Suprapubic skin (tissue), 4 donors: ENCODE results near the gene TGFB2. TPM values are rescaled to one million over a fixed set of nuclear protein-coding genes. Genes with fewer than 3 reads are reported as not detected.

Source experiments
- DNase-seq, 2 donors: peaks; one replicate each; pipeline ENCODE4 v3.0.0-alpha.2; 2019; ENCODE audit warnings: low spot score in 2 of 2
- H3K27ac ChIP-seq: fragments of 200-600 bp; sonication (generic); one replicate; pipeline ENCODE4 v1.5.1; 2019
- H3K27me3 ChIP-seq: fragments of 200-600 bp; sonication (generic); one replicate; pipeline ENCODE4 v1.5.1; 2019
- H3K36me3 ChIP-seq: fragments of 200-600 bp; sonication (generic); one replicate; pipeline ENCODE4 v1.5.1; 2019
- H3K4me1 ChIP-seq: fragments of 200-600 bp; sonication (generic); one replicate; pipeline ENCODE4 v1.5.1; 2019
- H3K4me3 ChIP-seq: fragments of 200-600 bp; sonication (generic); one replicate; pipeline ENCODE4 v1.5.1; 2019; ENCODE audit warnings: mild to moderate bottlenecking
- H3K9me3 ChIP-seq: fragments of 200-600 bp; sonication (generic); one replicate; pipeline ENCODE4 v1.5.1; 2019
- EP300 ChIP-seq: sonication (generic); formaldehyde crosslinking; IDR thresholded peaks from one replicate; pipeline ENCODE4 v1.6.1; 2017; ENCODE audit warnings: antibody characterized with exemption
- POLR2A ChIP-seq, 2 donors: fragments of 450-650 bp; IDR thresholded peaks; one replicate each; pipeline ENCODE4 v1.6.1; 2017; ENCODE audit warnings: antibody characterized with exemption in 2 of 2, mild to moderate bottlenecking in 2 of 2, moderate library complexity in 2 of 2
- POLR2AphosphoS5 ChIP-seq, 3 donors: sonication (generic); formaldehyde crosslinking; IDR thresholded peaks; one replicate each; pipeline ENCODE4 v1.6.1; 2017; ENCODE audit warnings: antibody characterized with exemption in 3 of 3
- WGBS: methylation state at CpG from one replicate; pipeline ENCODE4 v1.1.5; 2018; 5-methylcytosine and 5-hydroxymethylcytosine counted together
- total RNA-seq, 4 donors: library from RNA; depleted of rRNA; stranded (reverse); fragments of >200 nt; gene quantifications; one replicate each; pipeline ENCODE4 v1.1.0, GENCODE V29; 2016
- TF ChIP-seq, protein P1 (sequence below), 2 donors: fragments of 200-600 bp in 1 of 2; fragments of 450-650 bp in 1 of 2; sonication (generic) in 1 of 2; IDR thresholded peaks; one replicate each; pipeline ENCODE4 v1.5.1; 2016 to 2019; ENCODE audit warnings: antibody characterized with exemption in 2 of 2, mild to moderate bottlenecking in 1 of 2, moderate library complexity in 1 of 2

Gene TGFB2
- total RNA-seq, 4 donors from 2014 or later, result 0.60 to 3.9 (median 3.0) TPM

DNA sequence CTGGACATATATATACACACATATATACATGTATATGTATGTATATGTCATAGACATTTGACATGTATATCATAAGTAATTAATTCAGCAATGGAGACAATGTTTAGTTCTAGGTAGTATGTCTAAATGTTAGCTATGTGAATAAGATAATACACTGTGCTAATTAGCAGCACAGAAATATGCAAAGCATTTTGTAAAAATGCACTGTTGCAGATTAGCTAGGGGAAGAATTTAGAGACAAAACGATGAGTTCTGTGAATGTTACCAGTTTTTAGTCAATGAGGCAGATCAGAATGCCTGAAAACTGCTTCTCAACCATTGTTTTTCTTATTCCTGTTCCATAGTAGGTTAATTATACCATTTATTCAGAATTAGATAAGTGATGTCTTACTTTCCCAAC, 86.3 kb downstream of the TGFB2 start:
- TF ChIP-seq POLR2A (IDR thresholded peaks at IDR 0.05), result no peak
- TF ChIP-seq POLR2AphosphoS5 (IDR thresholded peaks at IDR 0.05), result no peak
- TF ChIP-seq, protein P1, sequence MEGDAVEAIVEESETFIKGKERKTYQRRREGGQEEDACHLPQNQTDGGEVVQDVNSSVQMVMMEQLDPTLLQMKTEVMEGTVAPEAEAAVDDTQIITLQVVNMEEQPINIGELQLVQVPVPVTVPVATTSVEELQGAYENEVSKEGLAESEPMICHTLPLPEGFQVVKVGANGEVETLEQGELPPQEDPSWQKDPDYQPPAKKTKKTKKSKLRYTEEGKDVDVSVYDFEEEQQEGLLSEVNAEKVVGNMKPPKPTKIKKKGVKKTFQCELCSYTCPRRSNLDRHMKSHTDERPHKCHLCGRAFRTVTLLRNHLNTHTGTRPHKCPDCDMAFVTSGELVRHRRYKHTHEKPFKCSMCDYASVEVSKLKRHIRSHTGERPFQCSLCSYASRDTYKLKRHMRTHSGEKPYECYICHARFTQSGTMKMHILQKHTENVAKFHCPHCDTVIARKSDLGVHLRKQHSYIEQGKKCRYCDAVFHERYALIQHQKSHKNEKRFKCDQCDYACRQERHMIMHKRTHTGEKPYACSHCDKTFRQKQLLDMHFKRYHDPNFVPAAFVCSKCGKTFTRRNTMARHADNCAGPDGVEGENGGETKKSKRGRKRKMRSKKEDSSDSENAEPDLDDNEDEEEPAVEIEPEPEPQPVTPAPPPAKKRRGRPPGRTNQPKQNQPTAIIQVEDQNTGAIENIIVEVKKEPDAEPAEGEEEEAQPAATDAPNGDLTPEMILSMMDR (IDR thresholded peaks at IDR 0.05), result no peak
- TF ChIP-seq EP300, result no peak
- H3K9me3 ChIP-seq, result no peaks in the 10 kb centered on the region
- no peak for DNase-seq
- H3K36me3 ChIP-seq, result no peaks in the 10 kb centered on the region
- WGBS, result 72% methylated on average over 1 of the region's 1 CpG
- no peak overlapping the region for H3K4me3 ChIP-seq
- H3K27me3 ChIP-seq, result no peaks in the 10 kb centered on the region
- no peak overlapping the region for H3K27ac ChIP-seq
- H3K4me1 ChIP-seq, result no peaks in the 10 kb centered on the region

DNA sequence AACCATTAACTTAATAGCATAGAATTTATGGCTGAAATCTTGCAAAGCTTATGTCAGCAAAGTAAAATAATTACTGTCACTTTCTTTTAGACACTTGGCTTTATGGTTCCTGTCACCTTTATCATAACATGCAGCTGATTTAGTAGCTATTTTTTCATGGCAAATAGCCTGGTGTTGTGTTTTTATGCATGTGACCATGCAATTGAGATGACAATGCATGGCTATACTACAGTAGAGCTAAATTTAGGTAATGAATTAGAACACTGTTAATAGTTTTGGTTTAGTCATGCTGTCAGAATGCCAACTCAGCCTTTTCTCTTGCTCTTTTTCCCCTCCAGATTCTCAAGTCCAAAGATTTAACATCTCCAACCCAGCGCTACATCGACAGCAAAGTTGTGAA, 88.6 kb downstream of the TGFB2 start:
- Histone ChIP-seq H3K4me3 (no peak overlapping the region), H3K27me3 (no peaks in the 10 kb centered on the region), H3K9me3 (no peaks in the 10 kb centered on the region), H3K27ac (no peak overlapping the region), H3K36me3 (no peaks in the 10 kb centered on the region), H3K4me1 (no peaks in the 10 kb centered on the region)
- WGBS, result 90% methylated on average over 2 of the region's 2 CpGs
- TF ChIP-seq, protein P1 (IDR thresholded peaks at IDR 0.05), result no peak
- TF ChIP-seq POLR2AphosphoS5 (IDR thresholded peaks at IDR 0.05) (no peak), POLR2A (IDR thresholded peaks at IDR 0.05) (no peak), EP300 (no peak)
- no peak for DNase-seq

DNA sequence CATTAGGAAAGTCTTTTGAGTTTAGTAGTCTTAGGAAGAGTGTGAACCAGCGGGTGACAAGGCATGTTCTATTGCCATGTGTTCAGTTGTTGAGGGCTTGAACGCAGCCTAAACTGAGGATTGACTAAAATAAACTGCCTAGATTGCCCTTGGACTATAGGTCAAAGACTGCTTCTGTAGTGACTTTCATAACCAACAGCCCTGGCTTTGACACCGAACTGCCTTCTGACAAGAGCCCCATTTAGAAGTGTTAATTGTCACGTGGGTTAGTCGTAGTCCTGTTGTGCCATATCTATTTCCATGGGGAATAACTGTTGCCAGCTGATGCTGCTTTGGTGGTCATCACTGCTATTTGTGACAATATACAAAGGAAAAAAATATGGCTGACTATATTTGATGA, 90.4 kb downstream of the TGFB2 start:
- WGBS, result 86% methylated on average over 5 of the region's 5 CpGs
- no peaks in the 10 kb centered on the region for H3K27me3 ChIP-seq
- no peak for DNase-seq
- no peaks in the 10 kb centered on the region for H3K9me3 ChIP-seq
- H3K4me3 ChIP-seq, result no peak overlapping the region
- H3K27ac ChIP-seq, result no peak overlapping the region
- TF ChIP-seq POLR2A (IDR thresholded peaks at IDR 0.05), result no peak
- H3K36me3 ChIP-seq, result no peaks in the 10 kb centered on the region
- no peaks in the 10 kb centered on the region for H3K4me1 ChIP-seq

DNA sequence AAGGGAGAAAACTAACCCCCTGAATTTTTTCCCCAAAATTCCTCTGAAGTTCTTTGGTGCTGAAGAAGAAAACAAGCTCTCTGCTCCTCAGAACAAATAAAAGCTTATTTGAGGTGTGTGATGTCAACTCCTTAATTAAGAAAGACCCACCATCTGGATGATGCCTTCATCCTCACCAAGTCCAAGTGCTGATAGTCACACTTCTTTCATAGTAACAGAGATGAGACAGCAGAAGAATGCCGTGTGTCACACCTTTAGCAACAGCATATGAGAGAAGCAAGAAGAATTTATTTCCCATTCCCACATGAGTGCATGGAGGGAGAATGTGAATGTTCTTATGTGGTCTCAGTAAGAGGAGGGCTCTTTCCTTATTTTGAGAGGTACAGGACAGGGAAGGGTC, 91.2 kb downstream of the TGFB2 start:
- Histone ChIP-seq H3K4me3 (no peak overlapping the region), H3K4me1 (no peaks in the 10 kb centered on the region), H3K9me3 (no peaks in the 10 kb centered on the region), H3K36me3 (no peaks in the 10 kb centered on the region), H3K27me3 (no peaks in the 10 kb centered on the region), H3K27ac (no peak overlapping the region)
- TF ChIP-seq, protein P1 (IDR thresholded peaks at IDR 0.05), result no peak
- TF ChIP-seq POLR2AphosphoS5 (IDR thresholded peaks at IDR 0.05) (no peak), POLR2A (IDR thresholded peaks at IDR 0.05) (no peak), EP300 (no peak)
- whole genome bisulfite sequencing, result 94% methylated on average over 1 of the region's 1 CpG
- no peak for DNase-seq

DNA sequence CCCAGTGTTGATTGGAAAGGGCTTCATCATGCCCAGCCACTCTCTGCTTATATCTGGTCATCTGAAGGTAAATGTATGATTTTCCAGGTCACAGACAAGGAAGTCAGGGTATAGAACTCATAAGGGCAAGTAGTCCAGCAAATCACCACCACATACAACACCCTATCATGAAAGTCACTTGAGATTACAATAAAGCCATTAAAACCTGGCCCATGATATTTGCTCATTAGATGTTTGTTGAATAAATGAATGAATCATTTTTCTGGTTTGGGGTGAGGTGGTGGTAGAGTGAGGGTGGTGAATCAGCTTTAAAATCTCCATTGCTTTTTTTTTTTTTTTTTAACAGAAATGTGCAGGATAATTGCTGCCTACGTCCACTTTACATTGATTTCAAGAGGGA, 91.9 kb downstream of the TGFB2 start:
- 100% methylated on average over 1 of the region's 1 CpG for WGBS

More for the DNA sequence above, 91.9 kb downstream of the TGFB2 start:
- H3K27ac ChIP-seq, result no peak overlapping the region
- H3K4me3 ChIP-seq, result no peak overlapping the region
- no peaks in the 10 kb centered on the region for H3K36me3 ChIP-seq
- TF ChIP-seq, protein P1 (IDR thresholded peaks at IDR 0.05), result no peak
- no peak for TF ChIP-seq POLR2A (IDR thresholded peaks at IDR 0.05)
- TF ChIP-seq EP300, result no peak
- no peak for TF ChIP-seq POLR2AphosphoS5 (IDR thresholded peaks at IDR 0.05)
- H3K9me3 ChIP-seq, result no peaks in the 10 kb centered on the region
- H3K27me3 ChIP-seq, result no peaks in the 10 kb centered on the region
- DNase-seq, result no peak
- H3K4me1 ChIP-seq, result no peaks in the 10 kb centered on the region
